Hepatocyte (in vitro differentiated cells): Measurements from ENCODE around the gene MYO3A. TPM values are rescaled to one million over a fixed set of nuclear protein-coding genes. Genes with fewer than 3 reads are reported as not detected.

Experiments used
- DNase-seq: peaks from one replicate; pipeline ENCODE4 v3.0.0-alpha.2; 2016; ENCODE audit warnings: low spot score
- H2AFZ ChIP-seq: fragments of 200-600 bp; sonication (generic); 2 replicates; pipeline ENCODE4 v1.6.0; 2016; ENCODE audit warnings: antibody characterized with exemption, mild to moderate bottlenecking
- H3K27ac ChIP-seq: fragments of 200-600 bp; sonication (generic); 2 replicates; pipeline ENCODE4 v1.5.1; 2016; ENCODE audit warnings: mild to moderate bottlenecking
- H3K27me3 ChIP-seq: fragments of 200-600 bp; sonication (generic); 2 replicates; pipeline ENCODE4 v1.6.1; 2016
- H3K36me3 ChIP-seq: fragments of 200-600 bp; sonication (generic); replicated peaks from 2 replicates; pipeline ENCODE4 v1.5.1; 2016; ENCODE audit warnings: low read depth; ENCODE audit not compliant: insufficient read depth
- H3K4me1 ChIP-seq: fragments of 200-600 bp; sonication (generic); 2 replicates; pipeline ENCODE4 v1.5.1; 2016; ENCODE audit warnings: mild to moderate bottlenecking, moderate library complexity; ENCODE audit not compliant: insufficient read depth
- H3K4me2 ChIP-seq: fragments of 200-600 bp; sonication (generic); 2 replicates; pipeline ENCODE4 v1.6.0; 2016
- H3K4me3 ChIP-seq: fragments of 200-600 bp; sonication (generic); 2 replicates; pipeline ENCODE4 v1.5.1; 2016; ENCODE audit warnings: mild to moderate bottlenecking
- H3K79me2 ChIP-seq: fragments of 200-600 bp; sonication (generic); 2 replicates; pipeline ENCODE4 v1.6.0; 2017; ENCODE audit warnings: mild to moderate bottlenecking
- H3K9me2 ChIP-seq: fragments of 200-600 bp; sonication (generic); replicated peaks from 2 replicates; pipeline ENCODE4 v1.6.0; 2017; ENCODE audit warnings: mild to moderate bottlenecking; ENCODE audit not compliant: insufficient read depth
- H3K9me3 ChIP-seq: fragments of 200-600 bp; sonication (generic); 2 replicates; pipeline ENCODE4 v1.5.1; 2016; ENCODE audit warnings: low read depth, mild to moderate bottlenecking
- H4K20me1 ChIP-seq: fragments of 200-600 bp; sonication (generic); 2 replicates; pipeline ENCODE4 v1.6.0; 2016; ENCODE audit warnings: mild to moderate bottlenecking; ENCODE audit not compliant: insufficient read depth, poor library complexity, severe bottlenecking
- EZH2 ChIP-seq: fragments of 200-600 bp; sonication (generic); IDR thresholded peaks from 2 replicates; pipeline ENCODE4 v1.6.1; 2016; ENCODE audit warnings: antibody characterized with exemption, mild to moderate bottlenecking, borderline replicate concordance
- EZH2phosphoT487 ChIP-seq: fragments of 200-600 bp; sonication (generic); IDR thresholded peaks from one replicate; pipeline ENCODE4 v1.6.1; 2018; ENCODE audit warnings: antibody characterized with exemption, mild to moderate bottlenecking, low read depth, moderate library complexity; ENCODE audit not compliant: unreplicated experiment, severe bottlenecking
- WGBS: methylation state at CpG from one replicate; pipeline ENCODE4 v1.1.6; 2016; ENCODE audit warnings: low lambda C conversion rate; ENCODE audit errors: missing lambda C conversion rate; 5-methylcytosine and 5-hydroxymethylcytosine counted together
- polyA plus RNA-seq: library from polyadenylated mRNA; unstranded; fragments of >200 nt; fragmentation: Nextera tagmentation; extraction: Ambion mirVana; gene quantifications from 2 replicates; pipeline ENCODE4 v1.2.1, GENCODE V29; 2016
- total RNA-seq: library from RNA; depleted of rRNA; stranded (reverse); fragments of >200 nt; gene quantifications from 2 replicates; pipeline ENCODE4 v1.2.3, GENCODE V29; 2014
- TF ChIP-seq, protein P1 (sequence below): fragments of 200-600 bp; sonication (generic); IDR thresholded peaks from 2 replicates; pipeline ENCODE4 v1.5.1; 2016; ENCODE audit warnings: antibody characterized with exemption, mild to moderate bottlenecking; ENCODE audit not compliant: poor library complexity

The MYO3A gene
- total and polyA plus RNA-seq, 2 experiments from 2014 or later, result 0.93 to 1.1 TPM

DNA sequence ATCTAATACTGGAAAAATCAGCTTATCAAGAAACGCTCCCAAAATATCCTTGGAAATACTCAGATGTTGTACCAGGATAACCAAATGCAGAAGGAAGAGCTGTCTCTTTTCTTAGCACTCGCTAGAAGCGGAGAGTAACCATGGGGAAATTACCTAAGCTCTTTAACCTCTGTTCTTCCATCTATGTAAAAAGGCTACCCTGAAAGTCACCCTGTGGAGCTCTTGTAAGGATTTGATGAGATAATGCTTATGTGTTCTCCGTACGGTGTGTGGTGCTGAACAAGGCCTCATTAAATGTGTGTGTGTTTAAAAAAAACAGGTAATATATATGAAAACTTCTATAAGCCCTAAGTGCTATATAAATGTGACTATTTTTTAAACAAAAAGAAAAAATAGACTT, 38.2 kb upstream of the MYO3A start:
- Histone ChIP-seq H3K27ac (no peak overlapping the region), H3K4me2 (no peak overlapping the region), H3K27me3 (peaks cover 3% of the 10 kb centered on the region), H2AFZ (no peak overlapping the region), H4K20me1 (no peaks in the 10 kb centered on the region), H3K79me2 (no peaks in the 10 kb centered on the region), H3K4me3 (no peak overlapping the region), H3K9me3 (no peaks in the 10 kb centered on the region), H3K4me1 (no peaks in the 10 kb centered on the region), H3K36me3 (no peaks in the 10 kb centered on the region), H3K9me2 (no peaks in the 10 kb centered on the region)
- DNase-seq, result no peak
- WGBS, result 68% methylated on average over 5 of the region's 5 CpGs
- TF ChIP-seq, protein P1, sequence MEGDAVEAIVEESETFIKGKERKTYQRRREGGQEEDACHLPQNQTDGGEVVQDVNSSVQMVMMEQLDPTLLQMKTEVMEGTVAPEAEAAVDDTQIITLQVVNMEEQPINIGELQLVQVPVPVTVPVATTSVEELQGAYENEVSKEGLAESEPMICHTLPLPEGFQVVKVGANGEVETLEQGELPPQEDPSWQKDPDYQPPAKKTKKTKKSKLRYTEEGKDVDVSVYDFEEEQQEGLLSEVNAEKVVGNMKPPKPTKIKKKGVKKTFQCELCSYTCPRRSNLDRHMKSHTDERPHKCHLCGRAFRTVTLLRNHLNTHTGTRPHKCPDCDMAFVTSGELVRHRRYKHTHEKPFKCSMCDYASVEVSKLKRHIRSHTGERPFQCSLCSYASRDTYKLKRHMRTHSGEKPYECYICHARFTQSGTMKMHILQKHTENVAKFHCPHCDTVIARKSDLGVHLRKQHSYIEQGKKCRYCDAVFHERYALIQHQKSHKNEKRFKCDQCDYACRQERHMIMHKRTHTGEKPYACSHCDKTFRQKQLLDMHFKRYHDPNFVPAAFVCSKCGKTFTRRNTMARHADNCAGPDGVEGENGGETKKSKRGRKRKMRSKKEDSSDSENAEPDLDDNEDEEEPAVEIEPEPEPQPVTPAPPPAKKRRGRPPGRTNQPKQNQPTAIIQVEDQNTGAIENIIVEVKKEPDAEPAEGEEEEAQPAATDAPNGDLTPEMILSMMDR, result no peak
- TF ChIP-seq EZH2, result no peak
- TF ChIP-seq EZH2phosphoT487, result no peak

DNA sequence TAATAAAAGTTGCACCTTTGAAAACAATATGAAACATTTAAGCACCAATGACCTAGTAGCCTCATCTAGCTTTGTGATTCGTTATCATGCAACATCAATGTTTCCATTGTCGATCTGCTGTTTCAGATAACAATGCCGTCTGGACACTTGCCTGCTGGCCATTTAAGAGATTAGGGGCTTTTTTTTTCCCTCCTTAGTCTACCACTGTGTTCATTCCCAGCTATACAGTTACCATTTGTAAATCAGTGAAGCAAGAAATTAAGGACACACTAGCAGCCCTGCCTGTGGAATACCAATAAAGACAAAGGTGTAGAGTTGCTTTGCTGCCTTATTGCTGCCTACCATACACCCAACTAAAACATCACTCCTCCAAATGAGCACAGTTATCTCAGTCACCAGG, 37.6 kb upstream of the MYO3A start:
- no peaks in the 10 kb centered on the region for H3K9me3 ChIP-seq
- no peaks in the 10 kb centered on the region for H3K9me2 ChIP-seq
- H4K20me1 ChIP-seq, result no peaks in the 10 kb centered on the region
- DNase-seq, result no peak
- no peak overlapping the region for H3K27ac ChIP-seq
- no peaks in the 10 kb centered on the region for H3K79me2 ChIP-seq
- H3K36me3 ChIP-seq, result no peaks in the 10 kb centered on the region
- 28% methylated on average over 3 of the region's 3 CpGs for WGBS
- H3K4me1 ChIP-seq, result no peaks in the 10 kb centered on the region
- no peak overlapping the region for H3K4me2 ChIP-seq
- peaks cover 3% of the 10 kb centered on the region for H3K27me3 ChIP-seq
- H2AFZ ChIP-seq, result no peak overlapping the region
- no peak overlapping the region for H3K4me3 ChIP-seq
- TF ChIP-seq, protein P1, result no peak
- TF ChIP-seq EZH2 (no peak), EZH2phosphoT487 (no peak)

DNA sequence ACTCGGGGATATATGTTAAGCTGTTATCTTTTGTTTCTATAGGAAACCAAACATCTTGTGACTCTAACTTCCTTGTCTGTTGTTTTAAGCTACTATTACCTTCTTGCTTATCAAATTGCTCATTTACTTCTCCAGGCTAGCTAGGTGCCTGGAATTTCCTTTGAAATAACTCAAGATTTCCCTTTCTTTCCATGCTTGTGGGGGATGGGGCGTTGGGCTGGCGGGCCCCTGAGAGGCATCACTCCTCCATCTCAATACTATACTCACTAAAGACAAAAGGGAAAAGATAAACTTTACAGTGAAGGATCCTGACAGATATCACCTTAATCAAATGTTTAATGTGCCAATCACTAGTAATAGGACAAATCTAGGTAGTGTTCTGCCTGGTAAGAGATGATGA, 34.7 kb upstream of the MYO3A start:
- Histone ChIP-seq H3K27ac (no peak overlapping the region), H3K36me3 (no peaks in the 10 kb centered on the region), H2AFZ (no peak overlapping the region), H3K79me2 (no peaks in the 10 kb centered on the region), H3K9me2 (no peaks in the 10 kb centered on the region), H3K4me3 (no peak overlapping the region), H3K4me2 (no peak overlapping the region), H3K9me3 (no peaks in the 10 kb centered on the region), H3K27me3 (peaks cover 3% of the 10 kb centered on the region), H3K4me1 (no peaks in the 10 kb centered on the region), H4K20me1 (no peaks in the 10 kb centered on the region)
- WGBS, result 48% methylated on average over 3 of the region's 3 CpGs
- TF ChIP-seq, protein P1, result no peak
- TF ChIP-seq EZH2, result no peak
- TF ChIP-seq EZH2phosphoT487, result no peak
- DNase-seq, result no peak

DNA sequence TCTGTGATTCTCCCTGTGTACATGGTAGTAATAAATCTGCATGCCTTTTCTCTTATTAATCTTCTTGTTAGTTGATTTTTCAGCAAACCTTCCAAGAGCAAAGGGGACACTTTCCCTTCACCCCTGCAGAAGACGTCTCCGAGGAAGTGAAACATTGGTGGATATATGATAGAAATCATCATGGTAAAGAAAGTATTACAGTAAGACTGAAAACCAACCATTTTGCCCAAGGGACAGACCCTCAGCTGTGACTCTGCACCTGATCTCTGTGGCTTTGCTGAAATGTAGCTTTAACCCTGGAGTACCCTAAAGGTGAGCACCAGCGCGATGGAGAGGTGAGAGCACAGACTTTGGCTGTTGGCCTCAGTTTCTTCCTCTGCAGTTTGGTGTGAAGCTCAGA, 32.8 kb upstream of the MYO3A start:
- Histone ChIP-seq H3K27me3 (peaks cover 3% of the 10 kb centered on the region), H3K36me3 (no peaks in the 10 kb centered on the region), H3K4me3 (no peak overlapping the region), H3K27ac (no peak overlapping the region), H3K9me3 (no peaks in the 10 kb centered on the region), H3K79me2 (no peaks in the 10 kb centered on the region), H2AFZ (no peak overlapping the region), H3K4me1 (no peaks in the 10 kb centered on the region), H4K20me1 (no peaks in the 10 kb centered on the region), H3K9me2 (no peaks in the 10 kb centered on the region), H3K4me2 (no peak overlapping the region)
- TF ChIP-seq, protein P1, result no peak
- no peak for TF ChIP-seq EZH2phosphoT487
- TF ChIP-seq EZH2, result no peak
- 85% methylated on average over 4 of the region's 4 CpGs for WGBS
- DNase-seq, result no peak
